ENCODE data around the gene MRGPRF.

Gene MRGPRF

GRCh38 chr11:68969386-68969785 lies 43.7 kb downstream of the MRGPRF start:
- DNase-seq (ENCODE audit: insufficient read length, low spot score) (no peak), FAIRE-seq (no peak)

- no peak for DNase-seq (ENCODE audit: insufficient read length, low spot score)
These were observed 44.5 kb downstream of the MRGPRF start for GRCh38 chr11:68968306-68969250.

GRCh38 chr11:68966894-68967780 lies 45.9 kb downstream of the MRGPRF start:
- FAIRE-seq (no peak), DNase-seq (ENCODE audit: insufficient read length, low spot score) (no peak)

More at GRCh38 chr11:68968306-68969250, 44.5 kb downstream of the MRGPRF start:
- FAIRE-seq = no peak

GRCh38 chr11:68965901-68966853 lies 46.9 kb downstream of the MRGPRF start:
- DNase-seq (ENCODE audit: insufficient read length, low spot score) (no peak), FAIRE-seq (no peak)

GRCh38 chr11:68963779-68964178 lies 49.3 kb downstream of the MRGPRF start:
- FAIRE-seq = peak; percentile 100

GRCh38 chr11:68962527-68963250 lies 50.4 kb downstream of the MRGPRF start:
- FAIRE-seq (no peak), DNase-seq (ENCODE audit: insufficient read length, low spot score) (no peak)

More at GRCh38 chr11:68963779-68964178, 49.3 kb downstream of the MRGPRF start:
- no peak for DNase-seq (ENCODE audit: insufficient read length, low spot score)

- no peak for FAIRE-seq
- no peak for DNase-seq (ENCODE audit: insufficient read length, low spot score)
These were observed 51.8 kb downstream of the MRGPRF start for GRCh38 chr11:68961245-68961644.

- DNase-seq (ENCODE audit: insufficient read length, low spot score) = no peak
- peak; percentile 42 for FAIRE-seq
These were observed 52.6 kb downstream of the MRGPRF start for GRCh38 chr11:68960294-68961071.

GRCh38 chr11:68959465-68960293 lies 53.4 kb downstream of the MRGPRF start:
- FAIRE-seq (no peak), DNase-seq (ENCODE audit: insufficient read length, low spot score) (no peak)

- no peak for FAIRE-seq
- DNase-seq (ENCODE audit: insufficient read length, low spot score) = no peak
These were observed 54.8 kb downstream of the MRGPRF start for GRCh38 chr11:68958211-68958610.

GRCh38 chr11:68956547-68957254 lies 56.3 kb downstream of the MRGPRF start:
- peak; percentile 26 for FAIRE-seq
- no peak for DNase-seq (ENCODE audit: insufficient read length, low spot score)

GRCh38 chr11:68956142-68956541 lies 56.9 kb downstream of the MRGPRF start:
- DNase-seq (ENCODE audit: insufficient read length, low spot score) = no peak
- FAIRE-seq = no peak

GRCh38 chr11:68955607-68955958 lies 57.5 kb downstream of the MRGPRF start:
- DNase-seq (ENCODE audit: insufficient read length, low spot score) = no peak
- no peak for FAIRE-seq

GRCh38 chr11:68954836-68955606 lies 58.0 kb downstream of the MRGPRF start:
- DNase-seq (ENCODE audit: insufficient read length, low spot score) (no peak), FAIRE-seq (peak; percentile 36)

All from HTR-8/SVneo (cell line).